Activated T-helper 1 cell treated with anti-CD3 and anti-CD28 coated beads, Interleukin-2, amount 50 U/mL, for 16 hours (primary cell): Measurements from ENCODE around the gene PLEKHN1.
"Not testable (repeated sequence)": the region's sequence is repeated elsewhere in the genome, so short reads cannot be mapped to it uniquely, and the experiment has no call there.

ENCODE experiments used
- DNase-seq, 2 donors: peaks; one replicate each; pipeline ENCODE4 v3.0.0-alpha.2; 2020; ENCODE audit warnings: low read depth in 1 of 2, low spot score in 1 of 2

The PLEKHN1 gene

GRCh38 chr1:991275-991674, 25.0 kb downstream of the PLEKHN1 start:
- DNase-seq: not testable (repeated sequence)

- DNase-seq: no peak
Observed at GRCh38 chr1:991895-992294, 25.6 kb downstream of the PLEKHN1 start.

- DNase-seq: no peak
Observed at GRCh38 chr1:992362-992761, 26.1 kb downstream of the PLEKHN1 start.

GRCh38 chr1:993379-993995, 27.2 kb downstream of the PLEKHN1 start:
- DNase-seq: no peak

- not testable (repeated sequence) for DNase-seq
Observed at GRCh38 chr1:994546-994945, 28.3 kb downstream of the PLEKHN1 start.

GRCh38 chr1:995665-996633, 29.7 kb downstream of the PLEKHN1 start:
- DNase-seq: no peak

- DNase-seq: no peak
Observed at GRCh38 chr1:996851-997712, 30.8 kb downstream of the PLEKHN1 start.

- no peak for DNase-seq
Observed at GRCh38 chr1:997713-997992, 31.4 kb downstream of the PLEKHN1 start.

GRCh38 chr1:997993-998744, 31.9 kb downstream of the PLEKHN1 start:
- DNase-seq: no peak

- DNase-seq: no peak
Observed at GRCh38 chr1:998745-998994, 32.4 kb downstream of the PLEKHN1 start.

GRCh38 chr1:998995-999724, 32.9 kb downstream of the PLEKHN1 start:
- no peak for DNase-seq

GRCh38 chr1:999725-1000356, 33.6 kb downstream of the PLEKHN1 start, which contains the start of gene HES4:
HES4 (minus strand) TSS chr1:1000097; CDS start chr1:999973, 124 bp downstream.
- peak in 1 of 2 donors; percentile 42 for DNase-seq

GRCh38 chr1:1000357-1001056, 34.2 kb downstream of the PLEKHN1 start:
- peak; percentile 25 to 55 for DNase-seq

- no peak for DNase-seq
Observed at GRCh38 chr1:1001057-1001783, 34.9 kb downstream of the PLEKHN1 start.

GRCh38 chr1:1003618-1004419, 37.5 kb downstream of the PLEKHN1 start:
- DNase-seq: no peak

GRCh38 chr1:1004420-1004779, 38.1 kb downstream of the PLEKHN1 start:
- DNase-seq: no peak

GRCh38 chr1:1004780-1005697, 38.8 kb downstream of the PLEKHN1 start:
- DNase-seq: no peak
